Measurements from ENCODE around the gene LGALS3BP.

The LGALS3BP gene

DNA sequence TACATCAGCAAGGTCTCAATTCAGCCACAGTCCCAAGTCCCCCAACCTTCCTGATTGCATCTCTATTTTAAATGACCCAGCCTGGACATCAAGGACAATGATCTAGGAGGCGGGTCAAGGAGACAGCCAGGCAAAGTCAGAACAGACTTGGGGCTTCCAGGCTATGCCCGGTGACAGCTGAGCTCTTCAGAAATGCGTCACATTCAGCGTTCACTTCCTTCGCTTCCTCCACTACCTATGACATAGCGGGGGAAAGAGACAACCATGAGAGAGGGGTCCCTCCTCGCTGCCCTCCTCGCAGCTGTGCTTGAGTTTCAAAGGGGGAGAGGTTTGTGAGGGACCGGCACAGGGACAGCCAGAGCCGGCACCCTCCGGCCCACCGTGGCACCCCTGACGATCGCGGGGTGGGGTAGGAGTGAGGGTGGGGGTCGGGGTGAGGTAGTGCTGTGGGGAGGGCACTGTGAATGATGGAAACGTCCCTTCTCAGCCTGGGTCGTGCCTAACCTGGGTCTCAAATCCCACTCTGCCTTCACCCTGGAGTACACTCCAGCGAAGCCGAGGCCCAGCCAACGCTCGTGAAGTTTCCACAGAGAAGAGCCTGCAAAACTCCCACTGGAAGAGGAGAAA is 12.3 kb upstream of the LGALS3BP start:
- peaks cover 7% of the 10 kb centered on the region for H3K36me3 ChIP-seq (ENCODE audit: control insufficient read depth, insufficient read depth, low read length)
- no peaks in the 10 kb centered on the region for H3K4me1 ChIP-seq (ENCODE audit: control insufficient read depth, insufficient read depth, low read length)
- DNase-seq (ENCODE audit: low read depth, low spot score): no peak
- WGBS (ENCODE audit: insufficient coverage, insufficient read length): no CpG with 5 or more reads among the region's 22 CpGs
- H3K27me3 ChIP-seq (ENCODE audit: control insufficient read depth, insufficient read depth, low read length): no peaks in the 10 kb centered on the region
- H3K4me3 ChIP-seq (ENCODE audit: low read length): no peak overlapping the region
- H3K27ac ChIP-seq (ENCODE audit: low read length): no peak overlapping the region
- H3K9me3 ChIP-seq (ENCODE audit: control insufficient read depth, insufficient read depth, low read length): no peaks in the 10 kb centered on the region

DNA sequence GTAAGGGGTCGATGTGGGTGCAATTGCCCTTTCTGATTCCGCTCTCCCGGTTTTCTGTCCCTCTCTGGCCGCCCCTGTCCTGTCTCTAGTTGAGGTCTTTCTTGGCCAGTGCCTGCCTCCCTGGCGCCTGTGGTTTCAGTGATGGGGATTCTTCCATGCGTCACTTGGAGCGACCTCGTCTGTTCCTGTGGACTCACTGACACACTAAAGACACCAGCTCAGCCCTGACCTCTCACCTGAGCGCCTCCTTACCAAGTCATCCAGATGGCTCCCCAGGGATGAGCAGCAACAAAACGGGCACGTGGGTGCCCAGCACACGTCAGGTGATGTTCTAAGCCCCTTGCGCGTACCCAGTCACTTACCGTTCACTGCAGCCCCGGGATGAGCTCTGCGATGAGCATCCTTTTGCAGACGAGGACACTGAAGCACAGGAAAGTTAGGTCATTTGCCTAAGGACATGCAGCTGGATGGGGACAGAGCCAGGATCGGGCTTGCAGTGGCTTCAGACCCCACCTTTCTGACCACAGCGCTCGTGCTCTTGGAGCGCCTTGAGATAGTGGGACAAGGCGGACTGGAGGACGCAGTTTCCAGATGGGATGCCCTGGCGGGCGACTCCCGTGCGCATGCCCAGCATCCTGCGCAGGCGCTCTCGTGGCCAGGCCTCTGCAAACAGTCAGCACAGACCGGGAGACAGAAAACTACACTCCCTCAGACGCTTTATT is 11.5 kb upstream of the LGALS3BP start:
- H3K36me3 ChIP-seq (ENCODE audit: control insufficient read depth, insufficient read depth, low read length): no peaks in the 10 kb centered on the region
- WGBS (ENCODE audit: insufficient coverage, insufficient read length): no CpG with 5 or more reads among the region's 33 CpGs
- H3K9me3 ChIP-seq (ENCODE audit: control insufficient read depth, insufficient read depth, low read length): no peaks in the 10 kb centered on the region
- DNase-seq (ENCODE audit: low read depth, low spot score): no peak
- H3K27me3 ChIP-seq (ENCODE audit: control insufficient read depth, insufficient read depth, low read length): no peaks in the 10 kb centered on the region
- H3K27ac ChIP-seq (ENCODE audit: low read length): no peak overlapping the region
- no peak overlapping the region for H3K4me3 ChIP-seq (ENCODE audit: low read length)
- no peaks in the 10 kb centered on the region for H3K4me1 ChIP-seq (ENCODE audit: control insufficient read depth, insufficient read depth, low read length)

DNA sequence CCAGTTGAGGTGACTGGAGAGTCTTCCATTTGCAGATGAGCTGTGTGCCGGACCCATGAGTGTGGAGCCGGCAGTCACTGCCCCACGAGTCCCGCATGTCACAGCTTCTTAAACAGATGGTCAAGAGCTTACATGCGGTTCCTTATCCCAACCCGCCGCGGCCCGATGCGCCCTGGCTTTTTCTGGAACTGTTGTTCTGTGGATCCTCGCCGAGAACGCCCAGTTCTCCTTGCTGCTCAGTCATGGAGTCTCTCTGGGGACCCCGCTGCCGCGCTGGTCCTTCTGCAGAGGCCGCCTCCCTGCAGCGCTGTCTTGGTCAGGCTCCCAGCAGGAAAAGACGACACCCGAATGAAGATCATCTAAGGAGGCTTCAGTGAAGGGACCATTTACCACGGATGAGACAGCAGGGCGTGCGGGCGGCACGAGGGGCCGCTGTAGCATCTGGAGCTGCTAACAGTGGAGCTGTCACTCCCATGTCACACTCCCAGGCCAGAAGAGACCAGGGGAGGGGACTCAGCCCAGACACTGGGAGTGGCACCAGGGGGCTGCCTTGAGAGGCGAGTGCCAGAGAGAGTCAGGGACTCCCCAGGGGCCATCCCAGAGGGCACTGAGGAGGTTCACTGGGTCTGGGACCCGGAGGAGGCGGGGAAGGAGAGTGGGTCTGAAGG is 10.8 kb upstream of the LGALS3BP start:
- WGBS (ENCODE audit: insufficient coverage, insufficient read length): no CpG with 5 or more reads among the region's 29 CpGs
- H3K4me1 ChIP-seq (ENCODE audit: control insufficient read depth, insufficient read depth, low read length): no peaks in the 10 kb centered on the region
- no peak overlapping the region for H3K27ac ChIP-seq (ENCODE audit: low read length)
- H3K9me3 ChIP-seq (ENCODE audit: control insufficient read depth, insufficient read depth, low read length): no peaks in the 10 kb centered on the region
- H3K36me3 ChIP-seq (ENCODE audit: control insufficient read depth, insufficient read depth, low read length): no peaks in the 10 kb centered on the region
- no peak for DNase-seq (ENCODE audit: low read depth, low spot score)
- H3K27me3 ChIP-seq (ENCODE audit: control insufficient read depth, insufficient read depth, low read length): no peaks in the 10 kb centered on the region
- no peak overlapping the region for H3K4me3 ChIP-seq (ENCODE audit: low read length)

DNA sequence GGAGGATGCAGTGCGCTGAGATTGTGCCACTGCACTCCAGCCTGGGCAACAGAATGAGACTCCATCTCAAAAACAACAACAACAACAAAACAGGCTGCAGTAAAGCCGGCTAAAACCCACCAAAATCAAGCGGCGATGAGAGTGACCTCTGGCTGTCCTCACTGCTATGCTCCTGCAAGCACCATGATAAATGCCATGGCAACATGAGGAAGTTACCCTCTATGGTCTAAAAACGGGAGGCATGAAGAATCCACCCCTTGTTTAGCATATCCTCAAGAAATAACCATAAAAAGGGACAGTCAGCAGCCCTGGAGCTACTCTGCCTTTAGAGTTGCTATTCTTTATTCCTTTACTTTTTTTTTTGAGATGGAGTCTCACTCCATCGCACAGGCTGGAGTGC is 8.4 kb upstream of the LGALS3BP start:
- Histone ChIP-seq H3K4me1 (ENCODE audit: control insufficient read depth, insufficient read depth, low read length) (no peaks in the 10 kb centered on the region), H3K27me3 (ENCODE audit: control insufficient read depth, insufficient read depth, low read length) (no peaks in the 10 kb centered on the region), H3K36me3 (ENCODE audit: control insufficient read depth, insufficient read depth, low read length) (no peaks in the 10 kb centered on the region), H3K4me3 (ENCODE audit: low read length) (no peak overlapping the region), H3K27ac (ENCODE audit: low read length) (no peak overlapping the region), H3K9me3 (ENCODE audit: control insufficient read depth, insufficient read depth, low read length) (no peaks in the 10 kb centered on the region)
- WGBS (ENCODE audit: insufficient coverage, insufficient read length): no CpG with 5 or more reads among the region's 6 CpGs
- DNase-seq (ENCODE audit: low read depth, low spot score): no peak

DNA sequence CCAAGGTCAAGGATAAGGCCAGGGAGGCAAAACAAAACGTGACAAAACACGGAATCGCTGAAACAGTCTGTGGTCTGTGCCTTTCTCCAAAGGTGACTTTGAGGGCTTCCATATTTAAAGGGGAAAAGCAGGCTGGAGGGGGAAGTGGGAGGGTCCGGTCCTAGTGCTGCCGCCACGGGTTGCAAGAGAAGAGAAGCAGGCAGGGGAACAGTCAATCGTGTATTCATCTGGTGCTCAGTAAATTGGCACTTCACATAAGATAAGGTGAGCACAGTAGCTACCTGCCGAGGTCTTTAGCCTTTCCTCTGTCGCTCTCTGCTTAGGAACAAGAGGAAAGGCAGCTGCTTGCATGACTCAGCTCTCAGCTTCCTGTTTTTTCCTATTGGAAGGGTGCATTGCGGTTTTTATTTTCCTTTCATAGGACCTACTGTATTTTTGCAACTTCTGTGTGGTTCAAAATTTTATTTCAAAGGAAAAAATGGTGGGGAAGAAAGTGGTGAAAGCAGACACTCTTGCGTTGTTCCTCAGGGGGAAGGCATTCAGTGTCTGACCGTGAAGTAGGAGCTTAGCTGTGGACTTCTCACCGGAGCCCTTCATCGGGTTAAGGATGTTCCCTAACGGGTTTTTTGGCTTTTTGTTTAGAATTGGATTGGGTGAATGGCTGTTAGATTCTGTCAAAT is 7.1 kb upstream of the LGALS3BP start:
- Histone ChIP-seq H3K36me3 (ENCODE audit: control insufficient read depth, insufficient read depth, low read length) (no peaks in the 10 kb centered on the region), H3K27me3 (ENCODE audit: control insufficient read depth, insufficient read depth, low read length) (no peaks in the 10 kb centered on the region), H3K4me1 (ENCODE audit: control insufficient read depth, insufficient read depth, low read length) (no peaks in the 10 kb centered on the region), H3K4me3 (ENCODE audit: low read length) (no peak overlapping the region), H3K9me3 (ENCODE audit: control insufficient read depth, insufficient read depth, low read length) (no peaks in the 10 kb centered on the region), H3K27ac (ENCODE audit: low read length) (no peak overlapping the region)
- DNase-seq (ENCODE audit: low read depth, low spot score): no peak
- no CpG with 5 or more reads among the region's 15 CpGs for WGBS (ENCODE audit: insufficient coverage, insufficient read length)

DNA sequence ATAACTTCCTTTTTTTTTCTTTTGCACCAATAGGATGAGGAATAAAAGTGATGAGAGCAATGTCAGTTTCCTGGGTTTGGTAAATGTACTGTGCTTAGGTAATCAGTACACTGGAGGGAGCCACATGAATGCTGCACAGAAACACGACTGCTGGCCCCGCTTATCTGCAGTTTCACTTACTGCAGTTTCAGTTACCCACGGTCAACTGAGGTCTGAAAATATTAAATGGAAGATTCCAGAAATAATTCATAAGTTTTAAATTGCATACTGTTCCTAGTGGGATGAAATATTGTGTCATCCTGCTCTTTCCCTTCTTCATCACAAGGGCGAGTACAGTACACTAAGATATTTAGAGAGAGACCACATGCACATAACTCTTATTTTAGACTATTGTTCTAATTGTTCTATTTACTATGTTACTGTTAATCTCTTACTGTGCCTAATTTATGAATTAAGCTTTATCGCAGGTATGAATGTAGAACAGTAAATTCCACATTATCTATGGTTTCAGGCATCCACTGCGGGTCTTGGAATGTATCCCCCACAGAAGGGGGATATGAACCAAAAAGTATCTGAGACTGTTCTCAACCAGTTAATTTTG is 6.4 kb upstream of the LGALS3BP start:
- no CpG with 5 or more reads among the region's 6 CpGs for WGBS (ENCODE audit: insufficient coverage, insufficient read length)
- DNase-seq (ENCODE audit: low read depth, low spot score): no peak
- H3K36me3 ChIP-seq (ENCODE audit: control insufficient read depth, insufficient read depth, low read length): no peaks in the 10 kb centered on the region
- no peaks in the 10 kb centered on the region for H3K27me3 ChIP-seq (ENCODE audit: control insufficient read depth, insufficient read depth, low read length)
- no peaks in the 10 kb centered on the region for H3K4me1 ChIP-seq (ENCODE audit: control insufficient read depth, insufficient read depth, low read length)
- no peak overlapping the region for H3K27ac ChIP-seq (ENCODE audit: low read length)
- H3K9me3 ChIP-seq (ENCODE audit: control insufficient read depth, insufficient read depth, low read length): no peaks in the 10 kb centered on the region
- no peak overlapping the region for H3K4me3 ChIP-seq (ENCODE audit: low read length)

DNA sequence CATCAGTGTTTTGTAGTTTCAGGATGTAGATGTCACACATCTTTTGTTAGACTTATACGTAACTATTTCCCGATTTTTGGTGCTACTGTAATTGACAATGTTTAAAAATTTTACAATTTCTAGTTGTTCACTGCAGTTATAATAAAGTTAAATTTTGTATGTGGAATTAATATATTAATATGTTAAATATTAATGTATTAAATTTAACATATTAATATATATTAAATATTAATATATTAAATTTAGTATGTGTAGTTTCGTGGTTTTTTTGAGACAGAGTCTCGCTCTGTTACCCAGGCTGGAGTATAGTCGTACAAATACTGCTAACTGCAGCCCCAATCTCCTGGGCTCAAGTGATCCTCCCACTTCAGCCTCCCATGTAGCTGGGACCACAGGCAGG is 5.7 kb upstream of the LGALS3BP start:
- Histone ChIP-seq H3K4me3 (ENCODE audit: low read length) (no peak overlapping the region), H3K27me3 (ENCODE audit: control insufficient read depth, insufficient read depth, low read length) (no peaks in the 10 kb centered on the region), H3K9me3 (ENCODE audit: control insufficient read depth, insufficient read depth, low read length) (no peaks in the 10 kb centered on the region), H3K27ac (ENCODE audit: low read length) (no peak overlapping the region), H3K36me3 (ENCODE audit: control insufficient read depth, insufficient read depth, low read length) (no peaks in the 10 kb centered on the region), H3K4me1 (ENCODE audit: control insufficient read depth, insufficient read depth, low read length) (no peaks in the 10 kb centered on the region)
- no peak for DNase-seq (ENCODE audit: low read depth, low spot score)
- WGBS (ENCODE audit: insufficient coverage, insufficient read length): no CpG with 5 or more reads among the region's 5 CpGs

DNA sequence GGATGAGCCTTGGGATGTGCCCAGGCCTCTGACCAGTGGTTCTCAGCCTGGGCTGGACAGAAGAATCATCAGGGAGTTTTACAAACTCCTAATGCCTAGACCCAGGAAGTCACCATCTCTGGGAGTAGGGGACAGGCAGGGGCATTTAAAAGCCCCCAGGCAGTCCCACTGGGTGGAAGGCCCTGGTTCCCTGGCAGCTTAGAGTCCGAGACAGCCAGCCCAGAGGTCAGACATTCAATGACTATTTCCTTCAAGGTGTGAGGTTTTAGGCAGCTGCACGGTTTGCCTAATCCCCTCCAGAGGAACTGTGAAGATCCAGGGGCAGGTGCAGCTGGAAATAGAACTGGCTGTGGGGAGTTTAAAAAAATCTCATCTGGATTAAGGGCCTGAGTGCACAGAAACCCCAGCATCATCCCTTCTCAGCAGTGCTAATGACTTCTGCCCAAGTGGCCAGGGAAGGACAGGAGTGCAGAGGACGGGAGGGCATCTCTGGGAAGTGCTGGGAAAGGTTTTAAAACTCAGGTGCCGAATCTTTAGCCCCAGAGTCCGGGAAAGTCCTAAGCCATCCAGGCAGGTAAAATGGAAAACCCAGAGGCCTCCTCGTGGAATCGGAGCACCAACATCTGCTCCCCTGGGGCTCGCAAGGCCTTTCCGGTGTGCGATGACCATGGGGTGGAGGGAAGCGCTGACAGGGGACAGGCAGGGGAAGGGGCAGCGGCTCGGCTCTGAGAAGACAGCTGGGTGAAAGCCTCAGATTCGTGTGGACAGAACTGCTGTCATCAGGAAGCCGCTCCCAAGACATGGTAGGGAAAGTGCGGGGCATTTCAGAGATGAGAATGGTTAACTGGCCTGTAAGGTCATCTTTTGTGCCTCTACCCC is 1.5 kb upstream of the LGALS3BP start:
- DNase-seq (ENCODE audit: low read depth, low spot score): no peak
- H3K36me3 ChIP-seq (ENCODE audit: control insufficient read depth, insufficient read depth, low read length): no peaks in the 10 kb centered on the region
- 0 out of 2 replicates have a peak, but pooled peaks cover 2% of the 10 kb centered on the region for H3K4me1 ChIP-seq (ENCODE audit: control insufficient read depth, insufficient read depth, low read length)
- H3K27me3 ChIP-seq (ENCODE audit: control insufficient read depth, insufficient read depth, low read length): no peaks in the 10 kb centered on the region
- no peaks in the 10 kb centered on the region for H3K9me3 ChIP-seq (ENCODE audit: control insufficient read depth, insufficient read depth, low read length)
- H3K27ac ChIP-seq (ENCODE audit: low read length): no peak overlapping the region
- no CpG with 5 or more reads among the region's 16 CpGs for WGBS (ENCODE audit: insufficient coverage, insufficient read length)
- no peak overlapping the region for H3K4me3 ChIP-seq (ENCODE audit: low read length)

DNA sequence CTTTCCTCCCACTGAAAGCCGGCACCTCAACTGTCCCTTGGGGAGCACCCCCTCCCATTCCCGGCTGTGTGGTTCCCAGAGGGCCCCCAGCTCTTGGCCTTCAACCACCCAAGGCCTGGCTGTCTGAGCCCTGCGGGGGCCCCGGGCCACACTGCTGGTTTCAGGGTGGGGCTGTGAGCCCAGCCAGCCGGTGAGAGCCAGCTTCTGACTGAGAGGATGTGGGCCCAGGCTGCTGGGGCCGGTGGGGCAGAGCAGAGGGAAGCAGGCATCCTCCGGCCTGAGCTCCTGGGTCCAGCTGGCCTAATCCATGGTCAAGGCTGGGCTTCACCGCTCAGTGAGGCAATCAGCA is 875 bp upstream of the LGALS3BP start:
- Histone ChIP-seq H3K9me3 (ENCODE audit: control insufficient read depth, insufficient read depth, low read length) (no peaks in the 10 kb centered on the region), H3K27me3 (ENCODE audit: control insufficient read depth, insufficient read depth, low read length) (no peaks in the 10 kb centered on the region), H3K4me3 (ENCODE audit: low read length) (no peak overlapping the region), H3K4me1 (ENCODE audit: control insufficient read depth, insufficient read depth, low read length) (0 out of 2 replicates have a peak, but pooled peaks cover 2% of the 10 kb centered on the region), H3K27ac (ENCODE audit: low read length) (no peak overlapping the region), H3K36me3 (ENCODE audit: control insufficient read depth, insufficient read depth, low read length) (no peaks in the 10 kb centered on the region)
- no CpG with 5 or more reads among the region's 8 CpGs for WGBS (ENCODE audit: insufficient coverage, insufficient read length)
- no peak for DNase-seq (ENCODE audit: low read depth, low spot score)

Data from iPS DF 6.9 (cell line).